GM21447 (cell line): Measurements from ENCODE around the gene MAP3K7CL.
"Not testable (repeated sequence)": the region's sequence is repeated elsewhere in the genome, so short reads cannot be mapped to it uniquely, and the experiment has no call there.

Source experiments
- ATAC-seq: cut with Tn5 transposase; IDR thresholded peaks from one replicate; pipeline ENCODE4 v1.9.1; 2021; ENCODE audit not compliant: unreplicated experiment

Gene MAP3K7CL

GRCh38 chr21:29166853-29167252 is 36.4 kb downstream of the MAP3K7CL start:
- ATAC-seq: no peak

- not testable (repeated sequence) for ATAC-seq
Observed at GRCh38 chr21:29167481-29167880, 37.0 kb downstream of the MAP3K7CL start.

- ATAC-seq: no peak
Observed at GRCh38 chr21:29168891-29169315, 38.5 kb downstream of the MAP3K7CL start.

GRCh38 chr21:29170944-29171343 is 40.5 kb downstream of the MAP3K7CL start:
- no peak for ATAC-seq

- no peak for ATAC-seq
Observed at GRCh38 chr21:29172282-29172681, 41.8 kb downstream of the MAP3K7CL start.

GRCh38 chr21:29174607-29175013 is 44.2 kb downstream of the MAP3K7CL start:
- no peak for ATAC-seq

- ATAC-seq: no peak
Observed at GRCh38 chr21:29175408-29176134, 45.1 kb downstream of the MAP3K7CL start.

- ATAC-seq: no peak
Observed at GRCh38 chr21:29176471-29177120, 46.2 kb downstream of the MAP3K7CL start.

GRCh38 chr21:29177800-29178199 is 47.4 kb downstream of the MAP3K7CL start:
- no peak for ATAC-seq

GRCh38 chr21:29178926-29179325 is 48.5 kb downstream of the MAP3K7CL start:
- no peak for ATAC-seq

- no peak for ATAC-seq
Observed at GRCh38 chr21:29179503-29179902, 49.1 kb downstream of the MAP3K7CL start.

GRCh38 chr21:29181799-29182470 is 51.5 kb downstream of the MAP3K7CL start:
- peak; percentile 61 for ATAC-seq

GRCh38 chr21:29182691-29183092 is 52.2 kb downstream of the MAP3K7CL start:
- ATAC-seq: no peak

- no peak for ATAC-seq
Observed at GRCh38 chr21:29184037-29184436, 53.6 kb downstream of the MAP3K7CL start.

GRCh38 chr21:29185172-29185571 is 54.7 kb downstream of the MAP3K7CL start:
- no peak for ATAC-seq

- ATAC-seq: no peak
Observed at GRCh38 chr21:29185633-29186032, 55.2 kb downstream of the MAP3K7CL start.

- ATAC-seq: no peak
Observed at GRCh38 chr21:29186246-29186645, 55.8 kb downstream of the MAP3K7CL start.

GRCh38 chr21:29187944-29188343 is 57.5 kb downstream of the MAP3K7CL start:
- ATAC-seq: no peak

- no peak for ATAC-seq
Observed at GRCh38 chr21:29189353-29189752, 58.9 kb downstream of the MAP3K7CL start.

GRCh38 chr21:29190923-29191331 is 60.5 kb downstream of the MAP3K7CL start:
- no peak for ATAC-seq

- no peak for ATAC-seq
Observed at GRCh38 chr21:29193072-29193471, 62.6 kb downstream of the MAP3K7CL start.

GRCh38 chr21:29193901-29194300 is 63.5 kb downstream of the MAP3K7CL start:
- no peak for ATAC-seq
